HUES48 (cell line): ENCODE measurements around the gene IMMP1L.
"Not testable (repeated sequence)": the region's sequence is repeated elsewhere in the genome, so short reads cannot be mapped to it uniquely, and the experiment has no call there.

Experiments used
- H3K27ac ChIP-seq: one replicate; pipeline ENCODE4 v1.7.0; 2013; ENCODE audit warnings: low read depth, low read length, inconsistent platforms
- H3K27me3 ChIP-seq: 2 replicates; pipeline ENCODE4 v1.6.1; 2013; ENCODE audit warnings: mild to moderate bottlenecking, low read length; ENCODE audit not compliant: control insufficient read depth, insufficient read depth
- H3K36me3 ChIP-seq: 2 replicates; pipeline ENCODE4 v1.6.1; 2013; ENCODE audit warnings: low read length; ENCODE audit not compliant: control insufficient read depth, insufficient read depth
- H3K4me1 ChIP-seq: 2 replicates; pipeline ENCODE4 v1.6.1; 2013; ENCODE audit warnings: mild to moderate bottlenecking, low read length; ENCODE audit not compliant: control insufficient read depth, insufficient read depth
- H3K4me3 ChIP-seq: 2 replicates; pipeline ENCODE4 v1.5.1; 2013; ENCODE audit warnings: mild to moderate bottlenecking, low read depth, low read length
- H3K9ac ChIP-seq: 2 replicates; pipeline ENCODE4 v1.6.1; 2013; ENCODE audit warnings: mild to moderate bottlenecking, low read depth, low read length, moderate library complexity
- H3K9me3 ChIP-seq: 2 replicates; pipeline ENCODE4 v1.6.1; 2013; ENCODE audit warnings: low read length; ENCODE audit not compliant: control insufficient read depth, insufficient read depth

The IMMP1L gene

DNA sequence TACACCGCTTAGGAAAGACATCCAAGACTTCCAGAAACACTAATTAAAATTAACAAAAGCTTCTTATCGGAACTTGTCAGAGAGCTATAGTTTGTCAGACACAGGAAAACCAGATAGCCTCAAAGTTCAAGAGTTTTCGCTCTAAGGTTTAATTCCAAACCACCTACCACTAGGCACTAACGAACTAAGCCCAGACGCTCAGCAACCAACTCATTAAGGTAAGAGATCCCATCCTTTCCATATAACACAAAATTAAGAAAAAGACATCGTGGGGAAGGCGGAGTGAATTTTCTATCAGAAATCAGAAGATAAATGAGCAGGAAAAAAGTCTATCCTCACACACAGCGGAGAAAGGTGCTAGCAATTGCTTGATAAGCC is 382 bp downstream of the IMMP1L start:
- no peaks in the 10 kb centered on the region for H3K9me3 ChIP-seq
- H3K4me1 ChIP-seq: peaks cover 16% of the 10 kb centered on the region
- H3K36me3 ChIP-seq: peaks cover 7% of the 10 kb centered on the region; the same call in 1 of the 2 replicates
- H3K27ac ChIP-seq: peak overlapping the region; percentile 78
- peak overlapping the region; percentile 90 for H3K9ac ChIP-seq
- no peaks in the 10 kb centered on the region for H3K27me3 ChIP-seq
- peak overlapping the region; percentile 97 for H3K4me3 ChIP-seq

DNA sequence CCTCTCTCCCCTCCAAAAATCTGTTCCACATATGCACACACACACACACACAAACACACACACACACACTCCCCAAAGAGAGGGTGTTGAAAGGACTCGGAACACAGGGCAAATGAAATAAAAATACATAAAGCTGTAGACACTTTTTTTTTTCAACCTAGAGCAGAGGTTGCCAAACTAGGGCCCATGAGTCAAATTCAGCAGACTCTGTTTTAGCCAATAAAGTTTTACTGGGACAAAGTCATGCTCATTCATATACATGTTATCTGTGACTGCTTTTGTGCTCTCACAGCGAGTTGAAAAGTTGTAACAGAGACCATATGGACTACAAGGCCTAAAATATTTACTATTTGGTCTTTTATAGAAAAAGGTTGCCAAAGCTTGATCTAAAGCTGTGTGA is 8.9 kb downstream of the IMMP1L start:
- H3K27ac ChIP-seq: no peak overlapping the region
- no peaks in the 10 kb centered on the region for H3K9me3 ChIP-seq
- no peaks in the 10 kb centered on the region for H3K27me3 ChIP-seq
- H3K4me1 ChIP-seq: no peaks in the 10 kb centered on the region
- no peak overlapping the region for H3K4me3 ChIP-seq
- H3K9ac ChIP-seq: no peak overlapping the region
- H3K36me3 ChIP-seq: peaks cover 12% of the 10 kb centered on the region

DNA sequence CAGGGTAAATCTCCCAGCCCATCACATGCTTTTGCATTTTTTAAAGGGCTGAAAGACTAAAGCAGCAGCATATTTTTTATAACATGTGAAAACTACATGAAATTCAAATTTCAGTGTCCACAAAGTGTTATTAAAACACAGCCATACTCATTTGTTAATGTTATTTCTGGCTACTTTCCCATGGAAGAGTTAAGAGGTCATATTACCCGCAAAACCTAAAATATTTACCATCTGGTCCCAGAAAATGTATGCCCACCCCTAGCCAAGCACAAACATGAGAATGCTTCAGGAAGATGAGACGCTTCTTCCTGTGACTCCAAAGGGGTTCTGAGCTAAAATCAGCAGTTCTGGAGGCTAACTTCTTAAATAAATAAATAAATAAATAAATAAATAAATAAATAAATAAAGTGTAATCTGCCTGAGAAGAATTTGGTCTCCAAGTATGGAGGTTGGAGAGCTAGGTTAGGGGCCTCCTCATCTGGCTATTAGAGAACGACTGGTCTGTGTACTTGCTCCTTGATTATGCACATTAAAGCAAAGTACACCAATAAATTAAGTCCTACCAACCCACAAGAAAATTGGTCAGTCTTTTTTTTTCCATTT is 9.7 kb downstream of the IMMP1L start:
- Histone ChIP-seq H3K4me3 (no peak overlapping the region), H3K27ac (no peak overlapping the region), H3K9ac (no peak overlapping the region), H3K27me3 (no peaks in the 10 kb centered on the region), H3K36me3 (peaks cover 12% of the 10 kb centered on the region), H3K4me1 (no peaks in the 10 kb centered on the region), H3K9me3 (no peaks in the 10 kb centered on the region)

DNA sequence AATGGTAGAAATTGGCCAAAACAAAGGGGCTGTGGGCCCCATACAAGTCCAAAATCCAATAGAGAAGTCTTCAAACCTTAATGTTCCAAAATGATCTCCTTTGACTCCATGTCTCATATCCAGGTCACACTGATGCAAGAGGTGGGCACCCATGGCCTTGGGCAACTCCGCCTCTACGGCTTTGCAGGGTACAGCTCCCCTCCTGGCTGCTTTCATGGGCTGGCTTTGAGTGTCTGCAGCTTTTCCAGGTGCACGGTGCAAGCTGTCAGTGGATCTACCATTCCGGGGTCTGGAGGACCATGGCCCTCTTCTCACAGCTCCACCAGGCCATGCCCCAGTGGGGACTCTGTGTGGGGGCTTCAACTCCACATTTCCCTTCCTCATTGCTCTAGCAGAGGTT is 15.7 kb downstream of the IMMP1L start:
- not testable (repeated sequence) for H3K9ac ChIP-seq, H3K9me3 ChIP-seq, H3K27ac ChIP-seq, H3K36me3 ChIP-seq, H3K27me3 ChIP-seq, H3K4me3 ChIP-seq
- H3K4me1 ChIP-seq: peaks cover 11% of the 10 kb centered on the region

DNA sequence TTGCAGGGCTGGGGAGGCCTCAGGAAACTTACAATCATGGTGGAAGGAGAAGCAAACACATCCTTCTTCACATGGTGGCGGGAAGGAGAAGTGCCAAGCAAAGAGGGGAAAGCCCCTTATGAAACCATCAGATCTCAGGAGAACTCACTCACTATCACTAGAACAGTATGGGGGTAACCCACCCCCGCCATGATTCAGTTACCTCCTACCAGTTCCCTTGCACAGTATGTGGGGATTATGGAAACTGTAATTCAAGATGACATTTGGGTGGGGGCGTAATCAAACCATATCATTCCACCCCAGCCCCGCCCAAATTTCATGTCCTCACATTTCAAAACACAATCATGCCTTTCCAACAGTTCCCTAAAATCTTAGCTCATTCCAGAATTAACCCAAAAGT is 16.2 kb downstream of the IMMP1L start:
- peaks cover 11% of the 10 kb centered on the region for H3K4me1 ChIP-seq
- peaks cover 6% of the 10 kb centered on the region; the same call in 1 of the 2 replicates for H3K36me3 ChIP-seq
- no peak overlapping the region for H3K4me3 ChIP-seq
- no peak overlapping the region for H3K9ac ChIP-seq
- no peaks in the 10 kb centered on the region for H3K9me3 ChIP-seq
- H3K27ac ChIP-seq: no peak overlapping the region
- H3K27me3 ChIP-seq: no peaks in the 10 kb centered on the region

DNA sequence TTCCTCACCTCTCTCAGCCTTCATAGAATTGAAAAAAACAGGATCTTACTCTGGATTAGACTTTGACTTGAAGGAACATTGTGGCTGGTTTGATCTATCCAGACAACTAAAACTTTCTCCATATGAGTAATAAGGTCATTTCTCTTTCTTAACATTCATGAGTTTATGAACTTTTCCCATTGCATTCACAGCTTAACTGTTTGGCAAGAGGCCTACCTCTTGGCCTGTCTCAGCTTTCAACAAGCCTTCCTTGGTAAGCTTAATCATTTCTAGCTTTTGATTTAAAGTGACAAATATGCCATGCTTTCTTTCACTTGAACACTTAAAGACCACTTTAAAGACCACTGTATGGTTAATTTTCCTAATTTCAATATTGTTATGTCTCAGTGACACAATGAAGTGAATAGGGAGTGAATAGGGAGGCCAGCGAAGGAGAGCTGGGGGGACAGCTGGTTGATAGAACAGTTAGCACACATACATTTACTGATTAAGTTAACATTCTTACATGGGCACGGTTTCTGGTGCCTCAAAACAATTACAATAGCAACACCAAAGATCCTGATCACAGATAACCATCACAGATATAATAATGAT is 17.0 kb downstream of the IMMP1L start:
- H3K27ac ChIP-seq: no peak overlapping the region
- H3K4me1 ChIP-seq: peaks cover 11% of the 10 kb centered on the region
- no peaks in the 10 kb centered on the region for H3K27me3 ChIP-seq
- H3K4me3 ChIP-seq: no peak overlapping the region
- H3K36me3 ChIP-seq: peaks cover 6% of the 10 kb centered on the region; the same call in 1 of the 2 replicates
- H3K9ac ChIP-seq: no peak overlapping the region
- H3K9me3 ChIP-seq: no peaks in the 10 kb centered on the region

DNA sequence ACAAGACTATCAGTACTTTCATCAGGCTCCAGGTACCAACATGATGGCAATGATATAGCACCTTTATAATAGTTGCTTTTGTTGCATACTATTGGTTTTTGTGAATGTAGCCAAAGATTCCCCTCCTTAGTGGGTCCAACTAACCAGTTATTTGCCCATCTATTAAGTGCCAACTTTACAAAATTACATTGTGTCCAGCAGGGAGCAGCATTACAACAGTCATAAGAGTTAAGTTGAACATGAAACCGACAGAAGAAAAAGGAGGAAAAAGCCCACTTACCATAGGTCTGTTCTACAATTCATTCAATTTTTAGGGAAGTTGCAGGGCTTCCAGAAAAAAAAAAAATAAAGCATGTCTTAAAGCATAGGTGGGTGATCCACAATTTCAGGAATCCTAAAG is 21.6 kb downstream of the IMMP1L start:
- H3K27me3 ChIP-seq: no peaks in the 10 kb centered on the region
- no peak overlapping the region for H3K9ac ChIP-seq
- no peak overlapping the region for H3K27ac ChIP-seq
- H3K36me3 ChIP-seq: no peaks in the 10 kb centered on the region
- H3K9me3 ChIP-seq: no peaks in the 10 kb centered on the region
- peaks cover 35% of the 10 kb centered on the region for H3K4me1 ChIP-seq
- no peak overlapping the region for H3K4me3 ChIP-seq

DNA sequence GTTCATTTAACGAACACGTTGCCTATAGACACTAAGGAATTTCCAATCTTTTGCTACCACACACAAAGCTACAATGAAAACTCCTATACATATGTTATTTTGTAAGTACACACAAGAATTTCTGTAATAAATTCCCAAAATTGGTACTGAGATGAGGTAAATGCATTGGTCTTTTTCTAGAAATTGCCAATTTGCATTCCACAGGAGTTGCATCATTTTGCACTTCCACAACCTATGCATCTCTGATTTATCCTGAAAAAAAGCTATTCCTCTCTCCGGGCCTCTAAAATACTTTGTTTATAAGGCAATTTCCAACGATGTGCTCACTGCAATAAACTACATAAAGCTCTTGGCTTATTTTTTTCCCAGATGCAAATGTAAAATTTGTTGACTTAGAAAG is 24.9 kb downstream of the IMMP1L start:
- Histone ChIP-seq H3K27me3 (no peaks in the 10 kb centered on the region), H3K4me1 (peaks cover 24% of the 10 kb centered on the region), H3K9ac (no peak overlapping the region), H3K27ac (peak overlapping the region; percentile 37), H3K4me3 (no peak overlapping the region), H3K36me3 (no peaks in the 10 kb centered on the region), H3K9me3 (no peaks in the 10 kb centered on the region)

DNA sequence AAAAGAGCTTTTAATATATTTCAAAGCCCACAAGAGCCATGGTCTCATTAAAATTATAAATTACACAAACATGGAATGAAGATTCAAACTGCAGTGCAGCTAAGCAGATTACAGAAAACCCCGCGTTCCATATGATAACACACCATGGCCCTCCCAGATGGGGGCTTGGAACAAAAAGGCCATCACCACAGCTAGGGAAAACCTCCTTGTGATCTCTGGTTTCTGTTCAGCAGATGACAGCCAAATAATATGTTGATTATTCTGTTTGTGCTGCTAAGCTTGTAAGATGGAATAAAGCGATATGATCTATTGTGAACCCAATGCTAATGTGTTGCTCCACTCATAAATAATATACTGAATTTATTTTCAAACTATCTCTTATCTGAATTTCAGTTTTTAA is 28.5 kb downstream of the IMMP1L start:
- H3K27me3 ChIP-seq: no peaks in the 10 kb centered on the region
- H3K9me3 ChIP-seq: no peaks in the 10 kb centered on the region
- no peak overlapping the region for H3K4me3 ChIP-seq
- no peaks in the 10 kb centered on the region for H3K36me3 ChIP-seq
- H3K27ac ChIP-seq: no peak overlapping the region
- peaks cover 27% of the 10 kb centered on the region for H3K4me1 ChIP-seq
- H3K9ac ChIP-seq: no peak overlapping the region

DNA sequence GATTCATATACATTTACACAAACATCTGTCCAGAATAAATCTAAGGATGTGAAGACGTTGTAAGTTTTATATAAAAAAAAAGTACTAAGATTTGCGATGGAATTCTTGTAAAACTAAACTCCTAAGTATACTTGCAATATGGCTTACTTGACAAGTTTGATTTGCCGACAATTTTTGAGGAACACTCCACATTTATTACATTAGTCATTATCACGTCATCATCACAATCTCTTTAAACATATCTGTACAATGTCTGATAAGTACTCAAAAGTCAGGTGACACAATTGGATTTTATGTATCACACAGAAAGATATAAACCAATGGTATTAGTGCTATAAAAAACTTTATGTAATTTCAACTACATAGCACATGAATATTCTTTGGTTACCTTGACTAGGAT is 30.4 kb downstream of the IMMP1L start:
- H3K36me3 ChIP-seq: no peaks in the 10 kb centered on the region
- H3K4me3 ChIP-seq: no peak overlapping the region
- no peak overlapping the region for H3K9ac ChIP-seq
- no peaks in the 10 kb centered on the region for H3K9me3 ChIP-seq
- no peak overlapping the region for H3K27ac ChIP-seq
- H3K4me1 ChIP-seq: peaks cover 8% of the 10 kb centered on the region; the same call in 1 of the 2 replicates
- no peaks in the 10 kb centered on the region for H3K27me3 ChIP-seq

DNA sequence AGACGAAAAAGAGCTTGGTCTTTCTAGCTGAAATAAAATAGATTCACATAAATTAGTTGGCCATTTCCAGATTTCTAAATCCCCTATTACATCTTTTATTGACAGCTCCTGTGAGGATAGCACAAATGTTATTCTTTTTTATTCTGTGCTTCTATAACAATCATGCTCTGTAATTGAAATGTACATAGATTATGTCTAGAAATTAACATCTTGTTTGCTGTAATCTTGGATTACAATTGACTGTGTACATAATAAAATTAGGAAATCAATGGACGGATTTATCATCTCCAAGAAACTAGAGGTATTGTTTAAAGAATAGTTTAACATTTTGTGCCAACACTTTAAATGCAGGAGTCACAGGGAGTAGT is 31.2 kb downstream of the IMMP1L start:
- Histone ChIP-seq H3K4me3 (no peak overlapping the region), H3K4me1 (peaks cover 7% of the 10 kb centered on the region; the same call in 1 of the 2 replicates), H3K9me3 (no peaks in the 10 kb centered on the region), H3K9ac (no peak overlapping the region), H3K27me3 (no peaks in the 10 kb centered on the region), H3K36me3 (no peaks in the 10 kb centered on the region), H3K27ac (no peak overlapping the region)
